ENCODE results near the gene IVL.

IVL gene

GRCh38 chr1:152912900-152913299 lies 4.6 kb downstream of the IVL start:
- no peak overlapping the region for H3K27ac ChIP-seq (ENCODE audit: low read depth, low read length)
- no peak overlapping the region for H3K4me3 ChIP-seq (ENCODE audit: low read depth in 1 of 2, low read length in 2 of 2)
- H3K9ac ChIP-seq (ENCODE audit: low read depth in 1 of 2, low read length in 2 of 2) = no peak overlapping the region

GRCh38 chr1:152917794-152918193 lies 9.4 kb downstream of the IVL start:
- Histone ChIP-seq H3K4me1 (ENCODE audit: control insufficient read depth in 1 of 2, insufficient read depth in 2 of 2, low read length in 2 of 2) (no peaks in the 10 kb centered on the region), H3K36me3 (ENCODE audit: control insufficient read depth in 1 of 2, insufficient read depth in 2 of 2, low read length in 2 of 2) (no peaks in the 10 kb centered on the region), H3K4me3 (ENCODE audit: low read depth in 1 of 2, low read length in 2 of 2) (no peak overlapping the region), H3K9ac (ENCODE audit: low read depth in 1 of 2, low read length in 2 of 2) (no peak overlapping the region), H3K9me3 (ENCODE audit: control insufficient read depth in 1 of 2, low read length in 2 of 2) (no peaks in the 10 kb centered on the region), H3K27me3 (ENCODE audit: control insufficient read depth in 1 of 2, insufficient read depth in 2 of 2, low read length in 2 of 2) (no peaks in the 10 kb centered on the region), H3K27ac (ENCODE audit: low read depth, low read length) (no peak overlapping the region)

More at GRCh38 chr1:152912900-152913299, 4.6 kb downstream of the IVL start:
- H3K4me1 ChIP-seq (ENCODE audit: control insufficient read depth in 1 of 2, insufficient read depth in 2 of 2, low read length in 2 of 2) = no peaks in the 10 kb centered on the region
- H3K36me3 ChIP-seq (ENCODE audit: control insufficient read depth in 1 of 2, insufficient read depth in 2 of 2, low read length in 2 of 2) = no peaks in the 10 kb centered on the region
- H3K27me3 ChIP-seq (ENCODE audit: control insufficient read depth in 1 of 2, insufficient read depth in 2 of 2, low read length in 2 of 2) = no peaks in the 10 kb centered on the region
- no peaks in the 10 kb centered on the region for H3K9me3 ChIP-seq (ENCODE audit: control insufficient read depth in 1 of 2, low read length in 2 of 2)

- no peak overlapping the region for H3K4me3 ChIP-seq (ENCODE audit: low read depth in 1 of 2, low read length in 2 of 2)
- no peak overlapping the region for H3K9ac ChIP-seq (ENCODE audit: low read depth in 1 of 2, low read length in 2 of 2)
- no peaks in the 10 kb centered on the region for H3K27me3 ChIP-seq (ENCODE audit: control insufficient read depth in 1 of 2, insufficient read depth in 2 of 2, low read length in 2 of 2)
- H3K36me3 ChIP-seq (ENCODE audit: control insufficient read depth in 1 of 2, insufficient read depth in 2 of 2, low read length in 2 of 2) = no peaks in the 10 kb centered on the region
- no peak overlapping the region for H3K27ac ChIP-seq (ENCODE audit: low read depth, low read length)
- H3K9me3 ChIP-seq (ENCODE audit: control insufficient read depth in 1 of 2, low read length in 2 of 2) = no peaks in the 10 kb centered on the region
- H3K4me1 ChIP-seq (ENCODE audit: control insufficient read depth in 1 of 2, insufficient read depth in 2 of 2, low read length in 2 of 2) = no peaks in the 10 kb centered on the region
These were observed 10.7 kb downstream of the IVL start for GRCh38 chr1:152919071-152919470.

GRCh38 chr1:152924191-152924590 lies 15.8 kb downstream of the IVL start:
- no peaks in the 10 kb centered on the region for H3K27me3 ChIP-seq (ENCODE audit: control insufficient read depth in 1 of 2, insufficient read depth in 2 of 2, low read length in 2 of 2)
- H3K4me3 ChIP-seq (ENCODE audit: low read depth in 1 of 2, low read length in 2 of 2) = no peak overlapping the region
- no peaks in the 10 kb centered on the region for H3K36me3 ChIP-seq (ENCODE audit: control insufficient read depth in 1 of 2, insufficient read depth in 2 of 2, low read length in 2 of 2)
- no peaks in the 10 kb centered on the region for H3K4me1 ChIP-seq (ENCODE audit: control insufficient read depth in 1 of 2, insufficient read depth in 2 of 2, low read length in 2 of 2)
- no peaks in the 10 kb centered on the region for H3K9me3 ChIP-seq (ENCODE audit: control insufficient read depth in 1 of 2, low read length in 2 of 2)
- no peak overlapping the region for H3K9ac ChIP-seq (ENCODE audit: low read depth in 1 of 2, low read length in 2 of 2)
- no peak overlapping the region for H3K27ac ChIP-seq (ENCODE audit: low read depth, low read length)

GRCh38 chr1:152926091-152926490 lies 17.7 kb downstream of the IVL start:
- H3K9ac ChIP-seq (ENCODE audit: low read depth in 1 of 2, low read length in 2 of 2) = no peak overlapping the region
- no peaks in the 10 kb centered on the region for H3K9me3 ChIP-seq (ENCODE audit: control insufficient read depth in 1 of 2, low read length in 2 of 2)
- H3K27ac ChIP-seq (ENCODE audit: low read depth, low read length) = no peak overlapping the region
- no peaks in the 10 kb centered on the region for H3K36me3 ChIP-seq (ENCODE audit: control insufficient read depth in 1 of 2, insufficient read depth in 2 of 2, low read length in 2 of 2)
- H3K27me3 ChIP-seq (ENCODE audit: control insufficient read depth in 1 of 2, insufficient read depth in 2 of 2, low read length in 2 of 2) = no peaks in the 10 kb centered on the region
- no peaks in the 10 kb centered on the region for H3K4me1 ChIP-seq (ENCODE audit: control insufficient read depth in 1 of 2, insufficient read depth in 2 of 2, low read length in 2 of 2)
- H3K4me3 ChIP-seq (ENCODE audit: low read depth in 1 of 2, low read length in 2 of 2) = no peak overlapping the region

- H3K36me3 ChIP-seq (ENCODE audit: control insufficient read depth in 1 of 2, insufficient read depth in 2 of 2, low read length in 2 of 2) = no peaks in the 10 kb centered on the region
- H3K4me3 ChIP-seq (ENCODE audit: low read depth in 1 of 2, low read length in 2 of 2) = no peak overlapping the region
- no peaks in the 10 kb centered on the region for H3K4me1 ChIP-seq (ENCODE audit: control insufficient read depth in 1 of 2, insufficient read depth in 2 of 2, low read length in 2 of 2)
- H3K27ac ChIP-seq (ENCODE audit: low read depth, low read length) = no peak overlapping the region
- no peaks in the 10 kb centered on the region for H3K27me3 ChIP-seq (ENCODE audit: control insufficient read depth in 1 of 2, insufficient read depth in 2 of 2, low read length in 2 of 2)
- no peak overlapping the region for H3K9ac ChIP-seq (ENCODE audit: low read depth in 1 of 2, low read length in 2 of 2)
- no peaks in the 10 kb centered on the region for H3K9me3 ChIP-seq (ENCODE audit: control insufficient read depth in 1 of 2, low read length in 2 of 2)
These were observed 20.3 kb downstream of the IVL start for GRCh38 chr1:152928671-152929070.

- Histone ChIP-seq H3K27ac (ENCODE audit: low read depth, low read length) (no peak overlapping the region), H3K4me1 (ENCODE audit: control insufficient read depth in 1 of 2, insufficient read depth in 2 of 2, low read length in 2 of 2) (no peaks in the 10 kb centered on the region), H3K36me3 (ENCODE audit: control insufficient read depth in 1 of 2, insufficient read depth in 2 of 2, low read length in 2 of 2) (no peaks in the 10 kb centered on the region), H3K27me3 (ENCODE audit: control insufficient read depth in 1 of 2, insufficient read depth in 2 of 2, low read length in 2 of 2) (no peaks in the 10 kb centered on the region), H3K4me3 (ENCODE audit: low read depth in 1 of 2, low read length in 2 of 2) (no peak overlapping the region), H3K9me3 (ENCODE audit: control insufficient read depth in 1 of 2, low read length in 2 of 2) (no peaks in the 10 kb centered on the region), H3K9ac (ENCODE audit: low read depth in 1 of 2, low read length in 2 of 2) (no peak overlapping the region)
These were observed 23.9 kb downstream of the IVL start for GRCh38 chr1:152932170-152932811.

- Histone ChIP-seq H3K9ac (ENCODE audit: low read depth in 1 of 2, low read length in 2 of 2) (no peak overlapping the region), H3K27me3 (ENCODE audit: control insufficient read depth in 1 of 2, insufficient read depth in 2 of 2, low read length in 2 of 2) (no peaks in the 10 kb centered on the region), H3K4me1 (ENCODE audit: control insufficient read depth in 1 of 2, insufficient read depth in 2 of 2, low read length in 2 of 2) (no peaks in the 10 kb centered on the region), H3K27ac (ENCODE audit: low read depth, low read length) (no peak overlapping the region), H3K36me3 (ENCODE audit: control insufficient read depth in 1 of 2, insufficient read depth in 2 of 2, low read length in 2 of 2) (no peaks in the 10 kb centered on the region), H3K9me3 (ENCODE audit: control insufficient read depth in 1 of 2, low read length in 2 of 2) (no peaks in the 10 kb centered on the region), H3K4me3 (ENCODE audit: low read depth in 1 of 2, low read length in 2 of 2) (no peak overlapping the region)
These were observed 24.9 kb downstream of the IVL start for GRCh38 chr1:152933196-152933595.

GRCh38 chr1:152940614-152941013 lies 32.3 kb downstream of the IVL start:
- H3K9ac ChIP-seq (ENCODE audit: low read depth in 1 of 2, low read length in 2 of 2) = no peak overlapping the region
- no peaks in the 10 kb centered on the region for H3K4me1 ChIP-seq (ENCODE audit: control insufficient read depth in 1 of 2, insufficient read depth in 2 of 2, low read length in 2 of 2)
- no peaks in the 10 kb centered on the region for H3K9me3 ChIP-seq (ENCODE audit: control insufficient read depth in 1 of 2, low read length in 2 of 2)
- H3K4me3 ChIP-seq (ENCODE audit: low read depth in 1 of 2, low read length in 2 of 2) = no peak overlapping the region
- H3K27me3 ChIP-seq (ENCODE audit: control insufficient read depth in 1 of 2, insufficient read depth in 2 of 2, low read length in 2 of 2) = no peaks in the 10 kb centered on the region
- H3K36me3 ChIP-seq (ENCODE audit: control insufficient read depth in 1 of 2, insufficient read depth in 2 of 2, low read length in 2 of 2) = no peaks in the 10 kb centered on the region
- H3K27ac ChIP-seq (ENCODE audit: low read depth, low read length) = no peak overlapping the region

GRCh38 chr1:152941037-152941711 lies 32.8 kb downstream of the IVL start:
- no peaks in the 10 kb centered on the region for H3K27me3 ChIP-seq (ENCODE audit: control insufficient read depth in 1 of 2, insufficient read depth in 2 of 2, low read length in 2 of 2)
- no peak overlapping the region for H3K4me3 ChIP-seq (ENCODE audit: low read depth in 1 of 2, low read length in 2 of 2)
- no peak overlapping the region for H3K27ac ChIP-seq (ENCODE audit: low read depth, low read length)
- H3K4me1 ChIP-seq (ENCODE audit: control insufficient read depth in 1 of 2, insufficient read depth in 2 of 2, low read length in 2 of 2) = no peaks in the 10 kb centered on the region
- no peaks in the 10 kb centered on the region for H3K36me3 ChIP-seq (ENCODE audit: control insufficient read depth in 1 of 2, insufficient read depth in 2 of 2, low read length in 2 of 2)
- H3K9me3 ChIP-seq (ENCODE audit: control insufficient read depth in 1 of 2, low read length in 2 of 2) = no peaks in the 10 kb centered on the region
- no peak overlapping the region for H3K9ac ChIP-seq (ENCODE audit: low read depth in 1 of 2, low read length in 2 of 2)

Data from duodenal mucosa (tissue), 2 donors.